OCI-M1 (cell line): ENCODE results near the gene ALKBH7.
A peak's percentile ranks its signal among the peaks of the same experiment; 100 is the strongest.

ENCODE experiments used
- DNase-seq: peaks from one replicate; lab custom pipeline; 2025; lab: John Stamatoyannopoulos, UW

Gene ALKBH7

DNA sequence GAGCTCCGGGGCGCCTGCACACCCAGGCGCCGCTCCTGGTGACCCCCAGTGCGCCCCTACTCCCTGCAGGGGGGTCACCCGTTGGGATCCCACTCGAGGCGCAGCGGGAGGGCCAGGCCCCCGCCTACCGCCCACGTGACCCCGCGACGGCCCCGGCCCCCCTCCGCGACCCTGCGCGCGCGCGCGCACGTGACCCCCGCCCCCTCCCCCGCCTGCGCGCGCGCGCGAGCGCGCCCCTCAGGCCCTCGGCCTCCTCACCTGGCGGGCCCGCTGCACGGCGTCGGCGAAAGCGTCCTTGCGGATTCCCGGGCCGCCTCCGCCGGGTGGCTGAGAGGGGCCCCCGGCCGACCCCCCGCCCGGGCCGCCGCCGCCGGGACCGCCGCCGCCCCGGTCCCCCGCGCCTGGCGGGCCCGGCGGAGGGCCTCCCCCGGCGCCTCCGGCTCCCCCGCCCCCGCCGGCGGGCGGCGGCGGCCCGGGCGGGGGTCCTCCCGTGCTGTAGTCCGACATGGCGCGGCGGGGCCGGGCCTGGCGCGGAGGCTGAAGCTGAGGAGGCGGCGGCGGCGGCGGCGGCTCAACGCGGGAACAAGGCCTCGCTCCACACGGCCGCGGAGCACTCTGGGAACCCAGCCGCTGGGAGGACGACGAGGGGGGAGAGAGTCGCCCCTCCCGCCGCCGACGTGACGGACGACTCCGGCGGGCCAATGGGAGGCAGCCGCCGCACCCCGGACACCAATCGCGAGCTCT lies 51.8 kb downstream of the ALKBH7 start, which contains the start of gene KHSRP:
Gene KHSRP, minus strand, starts transcription at position 617 of the 744 bp plus-strand sequence. Its CDS starts 110 bp downstream, at position 507.
- peak; percentile 1 for DNase-seq
